ENCODE results near the gene NUTF2. TPM values are rescaled to one million over a fixed set of nuclear protein-coding genes. Genes with fewer than 3 reads are reported as not detected.

The NUTF2 gene
- total and polyA plus RNA-seq, 2 of the 8 experiments (the other 6 are each of a cell fraction or from before 2014, with no cell fraction given): 219 to 377 TPM

GRCh38 chr16:67846320-67847063 is at the start of gene NUTF2 (continued):
- TF ChIP-seq TAF1 (IDR thresholded peaks at IDR 0.05; ENCODE audit: low read depth, low read length) (peak; percentile 91), SP2 (IDR thresholded peaks at IDR 0.05; ENCODE audit: low read length) (no peak), EP300 (IDR thresholded peaks at IDR 0.05; ENCODE audit: borderline replicate concordance in 1 of 2, low read depth in 2 of 2, low read length in 2 of 2) (no peak; a peak in 1 of 3 replicates), POLR2AphosphoS5 (IDR thresholded peaks at IDR 0.05; ENCODE audit: low read depth, low read length) (peak; percentile 92; the same call in 1 of the 2 replicates), SIN3A (conservative IDR thresholded peaks at IDR 0.05 in 1 of 2, IDR thresholded peaks at IDR 0.05 in 1 of 2; ENCODE audit: low read depth in 1 of 2, low read length in 2 of 2) (peak; percentile 7 to 81; a peak in 2 of 4 replicates), ZNF274 (IDR thresholded peaks at IDR 0.05; ENCODE audit: borderline replicate concordance, extremely low read depth, low read length) (no peak), KDM4A (IDR thresholded peaks at IDR 0.05; ENCODE audit: low read depth, low read length, severe bottlenecking) (no peak), ATF3 (IDR thresholded peaks at IDR 0.05; ENCODE audit: insufficient read depth, low read depth, low read length) (peak; percentile 48; the same call in 1 of the 2 replicates), KDM5A (IDR thresholded peaks at IDR 0.05; ENCODE audit: low read length) (peak; percentile 55; the same call in 1 of the 2 replicates), JUN (IDR thresholded peaks at IDR 0.05; ENCODE audit: low read depth, low read length) (no peak), RXRA (IDR thresholded peaks at IDR 0.05; ENCODE audit: insufficient read depth, low read depth, low read length) (0 out of 2 replicates have a peak, but pooled peaks have one; percentile 24), SP1 (IDR thresholded peaks at IDR 0.05; ENCODE audit: low read depth, low read length) (peak; percentile 54; the same call in 1 of the 2 replicates), PHF8 (conservative IDR thresholded peaks at IDR 0.05; ENCODE audit: low read depth, low read length) (peak; percentile 81; the same call in 1 of the 2 replicates), HDAC6 (IDR thresholded peaks at IDR 0.05; ENCODE audit: low read depth, low read length) (no peak), MAX (IDR thresholded peaks at IDR 0.05) (peak; percentile 78), EGR1 (IDR thresholded peaks at IDR 0.05; ENCODE audit: borderline replicate concordance, low read depth, low read length) (no peak), KDM1A (IDR thresholded peaks at IDR 0.05; ENCODE audit: borderline replicate concordance, low read length) (peak; percentile 74; the same call in 1 of the 2 replicates), RNF2 (IDR thresholded peaks at IDR 0.05; ENCODE audit: borderline replicate concordance, low read depth, low read length, missing control alignments, poor library complexity, severe bottlenecking) (no peak), JUND (IDR thresholded peaks at IDR 0.05; ENCODE audit: low read length) (no peak; the same call in 1 of the 2 replicates), SP4 (IDR thresholded peaks at IDR 0.05; ENCODE audit: low read length) (peak; percentile 76; the same call in 1 of the 2 replicates), CHD2 (IDR thresholded peaks at IDR 0.05; ENCODE audit: low read length) (peak; percentile 73), TBP (IDR thresholded peaks at IDR 0.05; ENCODE audit: low read depth, low read length) (peak; percentile 84; the same call in 1 of the 2 replicates), RBBP5 (IDR thresholded peaks at IDR 0.05; ENCODE audit: borderline replicate concordance, low read depth, low read length) (no peak; the same call in 1 of the 2 replicates)
